Measurements from ENCODE around the gene CDH11.

Gene CDH11

DNA sequence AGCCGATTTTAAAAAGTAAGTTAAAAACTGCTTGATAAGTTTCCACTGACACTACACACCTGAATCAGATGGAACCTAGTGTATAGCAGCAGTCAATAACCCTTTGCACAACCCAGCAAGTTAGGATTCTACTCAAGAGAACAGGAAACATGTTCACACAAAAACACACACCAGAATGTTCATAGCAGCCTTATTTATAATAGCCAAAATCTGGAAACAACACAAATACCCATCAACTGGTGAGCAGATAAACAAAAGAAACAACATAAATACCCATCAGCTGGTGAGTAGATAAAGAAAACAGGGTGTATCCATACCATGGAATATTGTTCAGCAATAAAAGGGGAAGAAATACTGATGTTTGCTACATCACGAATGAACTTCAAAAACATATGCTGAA is 2.7 kb upstream of the CDH11 start:
- Histone ChIP-seq H3K9me3 (ENCODE audit: control insufficient read depth, insufficient read depth, low read length) (peaks cover 3% of the 10 kb centered on the region; the same call in 1 of the 2 replicates), H4K20me1 (ENCODE audit: control insufficient read depth, insufficient read depth, low read depth, low read length) (no peaks in the 10 kb centered on the region), H3K79me2 (ENCODE audit: control insufficient read depth, low read length) (no peaks in the 10 kb centered on the region), H3K27me3 (ENCODE audit: control insufficient read depth, low read length) (no peaks in the 10 kb centered on the region), H3K4me3 (ENCODE audit: low read length) (no peak overlapping the region), H3K4me2 (ENCODE audit: low read length) (no peak overlapping the region), H3K9me2 (replicated peaks; ENCODE audit: control insufficient read depth, low read length) (no peaks in the 10 kb centered on the region), H3K4me1 (ENCODE audit: control insufficient read depth, low read length) (no peaks in the 10 kb centered on the region), H3F3A (ENCODE audit: control insufficient read depth, insufficient read depth) (no peaks in the 10 kb centered on the region), H3K27ac (ENCODE audit: low read depth, low read length) (no peak overlapping the region), H3K36me3 (ENCODE audit: control insufficient read depth, low read length) (no peaks in the 10 kb centered on the region)
- TF ChIP-seq CTCF (IDR thresholded peaks at IDR 0.05; ENCODE audit: low read depth, low read length, poor library complexity, severe bottlenecking), result no peak
- no peak for TF ChIP-seq EZH2phosphoT487 (IDR thresholded peaks at IDR 0.05; ENCODE audit: borderline replicate concordance, low read length)

DNA sequence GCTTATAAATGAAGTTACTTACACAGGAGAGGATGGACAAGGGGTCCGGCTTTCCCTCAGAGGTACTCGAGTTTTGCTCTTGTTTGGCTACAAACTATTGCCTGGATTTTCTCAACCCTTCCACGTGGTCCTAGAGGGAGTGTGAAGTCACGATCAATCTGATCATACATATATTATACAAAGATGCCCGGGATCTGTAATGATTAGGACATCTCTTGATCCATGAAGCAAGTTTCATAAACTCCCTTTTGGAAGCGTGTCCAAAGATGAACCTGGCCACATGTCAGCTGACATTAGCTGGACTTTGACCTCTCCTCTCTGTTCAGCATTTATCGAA is 2.3 kb upstream of the CDH11 start:
- no peak overlapping the region for H3K4me3 ChIP-seq (ENCODE audit: low read length)

GRCh38 chr16:65123396-65124211 is 1.7 kb upstream of the CDH11 start:
- Histone ChIP-seq H3K4me2 (ENCODE audit: low read length) (no peak overlapping the region), H3K79me2 (ENCODE audit: control insufficient read depth, low read length) (no peaks in the 10 kb centered on the region), H3F3A (ENCODE audit: control insufficient read depth, insufficient read depth) (no peaks in the 10 kb centered on the region), H3K4me1 (ENCODE audit: control insufficient read depth, low read length) (no peaks in the 10 kb centered on the region), H3K4me3 (ENCODE audit: low read length) (no peak overlapping the region), H3K9me3 (ENCODE audit: control insufficient read depth, insufficient read depth, low read length) (peaks cover 3% of the 10 kb centered on the region; the same call in 1 of the 2 replicates), H4K20me1 (ENCODE audit: control insufficient read depth, insufficient read depth, low read depth, low read length) (no peaks in the 10 kb centered on the region), H3K9me2 (replicated peaks; ENCODE audit: control insufficient read depth, low read length) (no peaks in the 10 kb centered on the region), H3K27me3 (ENCODE audit: control insufficient read depth, low read length) (no peaks in the 10 kb centered on the region), H3K36me3 (ENCODE audit: control insufficient read depth, low read length) (no peaks in the 10 kb centered on the region), H3K27ac (ENCODE audit: low read depth, low read length) (no peak overlapping the region)
- TF ChIP-seq EZH2phosphoT487 (IDR thresholded peaks at IDR 0.05; ENCODE audit: borderline replicate concordance, low read length), result no peak
- TF ChIP-seq CTCF (IDR thresholded peaks at IDR 0.05; ENCODE audit: low read depth, low read length, poor library complexity, severe bottlenecking), result no peak

More for the DNA sequence above, 2.3 kb upstream of the CDH11 start:
- Histone ChIP-seq H4K20me1 (ENCODE audit: control insufficient read depth, insufficient read depth, low read depth, low read length) (no peaks in the 10 kb centered on the region), H3F3A (ENCODE audit: control insufficient read depth, insufficient read depth) (no peaks in the 10 kb centered on the region), H3K9me2 (replicated peaks; ENCODE audit: control insufficient read depth, low read length) (no peaks in the 10 kb centered on the region), H3K9me3 (ENCODE audit: control insufficient read depth, insufficient read depth, low read length) (peaks cover 3% of the 10 kb centered on the region; the same call in 1 of the 2 replicates), H3K79me2 (ENCODE audit: control insufficient read depth, low read length) (no peaks in the 10 kb centered on the region), H3K4me2 (ENCODE audit: low read length) (no peak overlapping the region), H3K27ac (ENCODE audit: low read depth, low read length) (no peak overlapping the region), H3K27me3 (ENCODE audit: control insufficient read depth, low read length) (no peaks in the 10 kb centered on the region), H3K36me3 (ENCODE audit: control insufficient read depth, low read length) (no peaks in the 10 kb centered on the region), H3K4me1 (ENCODE audit: control insufficient read depth, low read length) (no peaks in the 10 kb centered on the region)
- TF ChIP-seq EZH2phosphoT487 (IDR thresholded peaks at IDR 0.05; ENCODE audit: borderline replicate concordance, low read length) (no peak), CTCF (IDR thresholded peaks at IDR 0.05; ENCODE audit: low read depth, low read length, poor library complexity, severe bottlenecking) (no peak)

Measured in DOHH2 (cell line).